HCT116 (cell line): Measurements from ENCODE around the gene FUNDC2. TPM values are rescaled to one million over a fixed set of nuclear protein-coding genes. Genes with fewer than 3 reads are reported as not detected.

ENCODE experiments used
- CBX3 ChIP-seq: IDR thresholded peaks from 2 replicates; pipeline ENCODE4 v1.6.1; 2012; ENCODE audit warnings: low read depth
- CTCF ChIP-seq, 3 experiments: fragments of 200-600 bp in 1 of 3; sonication (generic) in 1 of 3; IDR thresholded peaks in 2 of 3; conservative IDR thresholded peaks in 1 of 3; 2 replicates each; pipeline ENCODE4 v1.5.1; 2012 to 2017; ENCODE audit warnings: low read depth in 2 of 3, low read length in 2 of 3, antibody characterized with exemption in 1 of 3, borderline replicate concordance in 1 of 3, control low read depth in 1 of 3, mild to moderate bottlenecking in 1 of 3, mixed read lengths in 1 of 3, mixed run types in 1 of 3, moderate library complexity in 1 of 3; ENCODE audit not compliant: insufficient read depth in 1 of 3
- JUND ChIP-seq: IDR thresholded peaks from 2 replicates; pipeline ENCODE4 v1.6.1; 2012
- RAD21 ChIP-seq: IDR thresholded peaks from 2 replicates; pipeline ENCODE4 v1.6.1; 2012; ENCODE audit warnings: low read depth, mild to moderate bottlenecking
- SIN3A ChIP-seq: IDR thresholded peaks from 2 replicates; pipeline ENCODE4 v1.6.1; 2012; ENCODE audit warnings: low read depth
- SP1 ChIP-seq: IDR thresholded peaks from 2 replicates; pipeline ENCODE4 v1.6.1; 2012; ENCODE audit warnings: low read depth
- SRF ChIP-seq: IDR thresholded peaks from 2 replicates; pipeline ENCODE4 v1.6.1; 2012; ENCODE audit warnings: low read depth
- ZNF274 ChIP-seq: fragments of 200-500 bp; sonication (Bioruptor generic); IDR thresholded peaks from 2 replicates; pipeline ENCODE4 v1.6.1; 2014; ENCODE audit warnings: mild to moderate bottlenecking, low read depth, low read length, inconsistent platforms
- total RNA-seq: library from RNA; stranded (reverse); gene quantifications from one replicate; pipeline ENCODE4 v1.2.1, GENCODE V29; 2021; ENCODE audit not compliant: unreplicated experiment

FUNDC2 gene
- total RNA-seq, 1 experiment from 2014 or later: 32.5 TPM

- TF ChIP-seq CTCF (IDR thresholded peaks at IDR 0.05 in 2 of 3, conservative IDR thresholded peaks at IDR 0.05 in 1 of 3; ENCODE audit: borderline replicate concordance in 1 of 3, insufficient read depth in 1 of 3, low read depth in 2 of 3, low read length in 2 of 3) (no peak), JUND (no peak), SIN3A (no peak), RAD21 (no peak), SRF (no peak), SP1 (no peak), ZNF274 (no peak), CBX3 (no peak)
These were observed 81.8 kb downstream of the FUNDC2 start (continued) for GRCh38 chrX:155108427-155108826.

Other genes starting within 250 kb of the FUNDC2 start
- 13.1 TPM for gene MPP1, start 221.4 kb upstream of the FUNDC2 start, total RNA-seq
- not detected for gene SMIM9, start 192.2 kb upstream of the FUNDC2 start, total RNA-seq
- 28.8 TPM for gene F8A1, start 140.5 kb upstream of the FUNDC2 start, total RNA-seq
- 2.6 TPM for gene F8, start 4.1 kb upstream of the FUNDC2 start, total RNA-seq
- gene CMC4, start 44.3 kb downstream of the FUNDC2 start, total RNA-seq: 5.3 TPM
- gene MTCP1, start 44.3 kb downstream of the FUNDC2 start, total RNA-seq: 10.7 TPM
- 21.3 TPM for gene BRCC3, start 44.7 kb downstream of the FUNDC2 start, total RNA-seq
- 77.3 TPM for gene VBP1, start 189.6 kb downstream of the FUNDC2 start, total RNA-seq
- 0.10 TPM for gene RAB39B, start 237.6 kb downstream of the FUNDC2 start, total RNA-seq